ENCODE data around the gene ZNF362. TPM values are rescaled to one million over a fixed set of nuclear protein-coding genes. Genes with fewer than 3 reads are reported as not detected.

Gene ZNF362
- total and polyA plus RNA-seq, 2 experiments from 2014 or later, result 11.0 to 12.9 TPM

DNA sequence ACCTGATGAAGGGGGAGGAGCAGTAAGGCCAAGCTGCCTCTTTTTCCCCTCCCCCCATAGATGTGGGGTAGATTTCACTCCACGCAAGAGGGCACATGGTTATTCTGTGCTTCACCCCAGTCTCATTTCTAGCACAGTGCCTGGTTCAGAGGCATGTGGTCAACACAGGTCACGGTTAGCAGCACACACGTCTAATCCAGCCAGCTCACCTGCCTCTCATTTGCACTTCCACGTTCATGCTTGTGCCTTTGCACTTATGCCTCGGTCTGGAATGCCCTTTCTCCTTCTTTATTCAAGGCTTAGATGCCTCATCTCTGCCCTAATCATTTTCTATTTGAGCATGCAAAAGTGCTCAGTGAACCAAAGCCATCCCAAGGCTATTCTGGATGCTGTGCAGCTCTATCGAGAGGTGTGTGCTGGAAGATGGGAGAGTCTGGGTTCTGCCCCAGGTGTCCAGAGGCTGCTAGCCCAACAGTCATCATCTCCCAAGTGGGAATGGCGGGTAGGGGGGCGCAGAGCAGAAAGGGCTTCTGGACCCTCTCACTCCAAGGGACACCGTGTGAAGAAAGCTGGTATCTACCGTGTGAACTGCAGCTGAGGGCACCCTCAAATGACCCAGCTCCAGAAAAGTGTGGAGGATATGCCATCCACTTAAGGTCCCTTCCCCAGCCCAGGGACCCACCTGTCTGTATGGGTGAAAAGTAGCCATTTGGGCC is 66.7 kb downstream of the ZNF362 start:
- ATAC-seq, result no peak
- Mint-ChIP-seq H3K4me1 (peaks cover 14% of the 10 kb centered on the region), H3K4me3 (no peak overlapping the region), H3K36me3 (ENCODE audit: low read depth) (no peaks in the 10 kb centered on the region), H3K27ac (no peak overlapping the region), H3K27me3 (ENCODE audit: insufficient read depth, low read depth, poor library complexity) (peaks cover 5% of the 10 kb centered on the region), H3K9me3 (no peaks in the 10 kb centered on the region)
- Histone ChIP-seq H3F3A (replicated peaks; ENCODE audit: low read depth) (no peaks in the 10 kb centered on the region), H3K4me3 (no peak overlapping the region), H3K4me1 (ENCODE audit: insufficient read depth) (no peaks in the 10 kb centered on the region), H3K36me3 (ENCODE audit: insufficient read depth) (no peaks in the 10 kb centered on the region), H3K9me2 (ENCODE audit: insufficient read depth) (no peaks in the 10 kb centered on the region), H3K27me3 (ENCODE audit: insufficient read depth) (no peaks in the 10 kb centered on the region), H2AFZ (no peak overlapping the region), H3K79me2 (replicated peaks; ENCODE audit: insufficient read depth) (no peaks in the 10 kb centered on the region), H3K27ac (ENCODE audit: low read depth) (no peak overlapping the region), H4K20me1 (replicated peaks; ENCODE audit: insufficient read depth) (no peaks in the 10 kb centered on the region; the same call in 1 of the 2 replicates), H3K4me2 (no peak overlapping the region)
- no peak for DNase-seq (ENCODE audit: low spot score)
- no peak for TF ChIP-seq POLR2AphosphoS5 (IDR thresholded peaks at IDR 0.05; ENCODE audit: low read depth)

DNA sequence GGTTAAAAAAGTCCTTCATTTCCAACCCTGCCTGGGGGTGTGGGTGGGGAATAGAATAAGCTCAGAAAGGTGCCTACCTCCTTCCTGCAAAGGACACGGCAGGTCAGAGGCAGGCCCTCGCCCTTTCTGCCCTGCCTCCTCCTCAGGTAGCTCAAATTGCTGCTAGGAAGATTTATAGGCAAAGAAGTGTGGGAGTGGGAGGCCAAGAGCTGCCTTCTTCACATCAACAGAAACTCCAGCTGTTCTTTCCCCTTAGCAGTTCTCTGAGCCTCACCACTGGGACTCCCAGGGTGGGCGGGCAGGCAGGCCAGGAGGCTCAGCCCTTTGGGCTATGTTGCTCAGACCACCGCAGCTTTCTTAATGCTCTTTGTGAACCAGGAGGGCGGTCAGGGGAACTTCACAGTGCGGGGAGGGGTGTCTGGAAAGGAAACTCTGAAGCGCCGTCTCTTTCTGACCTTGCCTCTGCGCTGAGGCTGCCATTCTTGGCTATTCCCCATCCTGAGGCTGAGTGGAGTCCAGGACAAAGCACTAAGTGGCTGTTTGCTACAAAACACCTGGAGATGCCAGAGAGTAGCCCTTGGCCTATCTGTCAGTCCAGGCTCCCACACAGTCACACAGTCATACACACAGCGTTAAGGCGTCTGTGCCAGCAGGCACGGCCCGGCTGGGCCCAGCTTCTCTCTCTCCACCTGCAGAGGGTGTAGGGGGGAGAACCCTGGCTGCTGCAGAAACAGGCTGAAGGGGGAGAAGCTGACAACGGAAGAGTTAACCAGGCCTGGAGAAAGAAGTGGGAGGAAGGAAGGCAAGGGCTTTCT is 67.6 kb downstream of the ZNF362 start:
- Mint-ChIP-seq H3K27ac (no peak overlapping the region), H3K4me1 (peaks cover 8% of the 10 kb centered on the region; the same call in 2 of the 3 replicates), H3K9me3 (no peaks in the 10 kb centered on the region), H3K27me3 (ENCODE audit: insufficient read depth, low read depth, poor library complexity) (peaks cover 5% of the 10 kb centered on the region), H3K4me3 (no peak overlapping the region), H3K36me3 (ENCODE audit: low read depth) (peaks cover 5% of the 10 kb centered on the region; the same call in 2 of the 3 replicates)
- H3K27ac ChIP-seq (ENCODE audit: low read depth), result no peak overlapping the region
- no peaks in the 10 kb centered on the region; the same call in 1 of the 2 replicates for H4K20me1 ChIP-seq (replicated peaks; ENCODE audit: insufficient read depth)
- H3K27me3 ChIP-seq (ENCODE audit: insufficient read depth), result no peaks in the 10 kb centered on the region
- DNase-seq (ENCODE audit: low spot score) (no peak), ATAC-seq (peak; percentile 53)
- no peaks in the 10 kb centered on the region for H3K4me1 ChIP-seq (ENCODE audit: insufficient read depth)
- H3K79me2 ChIP-seq (replicated peaks; ENCODE audit: insufficient read depth), result no peaks in the 10 kb centered on the region
- H2AFZ ChIP-seq, result no peak overlapping the region
- H3K4me2 ChIP-seq, result no peak overlapping the region
- TF ChIP-seq, protein P1, sequence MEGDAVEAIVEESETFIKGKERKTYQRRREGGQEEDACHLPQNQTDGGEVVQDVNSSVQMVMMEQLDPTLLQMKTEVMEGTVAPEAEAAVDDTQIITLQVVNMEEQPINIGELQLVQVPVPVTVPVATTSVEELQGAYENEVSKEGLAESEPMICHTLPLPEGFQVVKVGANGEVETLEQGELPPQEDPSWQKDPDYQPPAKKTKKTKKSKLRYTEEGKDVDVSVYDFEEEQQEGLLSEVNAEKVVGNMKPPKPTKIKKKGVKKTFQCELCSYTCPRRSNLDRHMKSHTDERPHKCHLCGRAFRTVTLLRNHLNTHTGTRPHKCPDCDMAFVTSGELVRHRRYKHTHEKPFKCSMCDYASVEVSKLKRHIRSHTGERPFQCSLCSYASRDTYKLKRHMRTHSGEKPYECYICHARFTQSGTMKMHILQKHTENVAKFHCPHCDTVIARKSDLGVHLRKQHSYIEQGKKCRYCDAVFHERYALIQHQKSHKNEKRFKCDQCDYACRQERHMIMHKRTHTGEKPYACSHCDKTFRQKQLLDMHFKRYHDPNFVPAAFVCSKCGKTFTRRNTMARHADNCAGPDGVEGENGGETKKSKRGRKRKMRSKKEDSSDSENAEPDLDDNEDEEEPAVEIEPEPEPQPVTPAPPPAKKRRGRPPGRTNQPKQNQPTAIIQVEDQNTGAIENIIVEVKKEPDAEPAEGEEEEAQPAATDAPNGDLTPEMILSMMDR (conservative IDR thresholded peaks at IDR 0.05; ENCODE audit: low read depth in 2 of 2), result peak in 1 of 2 experiments; percentile 21; a peak in 2 of 4 replicates
- no peak for TF ChIP-seq POLR2AphosphoS5 (IDR thresholded peaks at IDR 0.05; ENCODE audit: low read depth)
- no peaks in the 10 kb centered on the region for H3K36me3 ChIP-seq (ENCODE audit: insufficient read depth)
- H3F3A ChIP-seq (replicated peaks; ENCODE audit: low read depth), result no peaks in the 10 kb centered on the region
- H3K4me3 ChIP-seq, result no peak overlapping the region
- no peaks in the 10 kb centered on the region for H3K9me2 ChIP-seq (ENCODE audit: insufficient read depth)

DNA sequence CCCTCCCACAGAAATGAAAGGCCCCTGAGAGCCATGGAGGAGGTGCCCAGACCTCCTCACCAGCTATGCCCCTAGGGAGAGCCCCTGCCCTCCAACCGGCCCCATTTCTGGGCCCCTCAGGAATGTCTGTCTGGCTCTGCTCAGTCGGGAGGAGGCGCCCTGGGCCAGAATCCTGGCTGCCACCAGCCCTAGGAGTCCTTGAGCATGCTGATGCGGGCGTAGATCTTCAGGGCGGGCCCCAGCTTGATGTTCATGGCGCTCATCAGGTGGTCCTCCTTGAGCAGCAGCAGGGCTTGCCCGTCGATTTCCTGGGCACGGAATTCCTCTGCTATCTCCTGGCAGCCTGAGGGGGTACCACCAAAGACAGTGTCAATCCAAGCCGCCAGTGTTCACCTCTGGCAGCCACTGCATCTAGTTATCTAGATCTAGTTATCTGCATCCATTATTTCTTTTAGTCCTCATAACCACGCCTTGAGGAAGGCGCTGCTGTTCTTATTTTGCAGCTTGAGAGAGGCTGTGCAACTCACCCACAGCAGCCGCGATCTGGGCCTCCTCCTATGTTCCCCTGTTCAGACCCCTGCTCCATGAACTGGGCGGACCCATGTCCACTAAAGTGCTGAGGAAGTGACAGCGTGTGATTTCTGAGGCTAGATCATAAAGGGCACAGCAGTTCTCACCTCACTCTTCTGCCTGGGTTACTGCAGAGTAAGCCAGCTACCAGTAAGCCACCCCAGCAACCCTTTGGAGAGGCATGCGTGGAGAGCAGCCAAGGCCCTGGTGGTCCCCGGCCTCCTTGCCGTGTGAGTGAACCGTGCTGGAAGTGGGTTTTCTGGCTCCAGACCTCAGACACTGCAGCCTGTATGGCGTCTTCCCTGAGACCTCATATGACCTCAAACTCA is 68.6 kb downstream of the ZNF362 start:
- Histone ChIP-seq H3K4me1 (ENCODE audit: insufficient read depth) (no peaks in the 10 kb centered on the region), H3F3A (replicated peaks; ENCODE audit: low read depth) (no peaks in the 10 kb centered on the region), H3K9me2 (ENCODE audit: insufficient read depth) (no peaks in the 10 kb centered on the region), H3K4me2 (no peak overlapping the region), H3K79me2 (replicated peaks; ENCODE audit: insufficient read depth) (no peaks in the 10 kb centered on the region), H3K36me3 (ENCODE audit: insufficient read depth) (no peaks in the 10 kb centered on the region), H4K20me1 (replicated peaks; ENCODE audit: insufficient read depth) (no peaks in the 10 kb centered on the region; the same call in 1 of the 2 replicates), H2AFZ (no peak overlapping the region), H3K27ac (ENCODE audit: low read depth) (no peak overlapping the region), H3K27me3 (ENCODE audit: insufficient read depth) (no peaks in the 10 kb centered on the region), H3K4me3 (no peak overlapping the region)
- Mint-ChIP-seq H3K27me3 (ENCODE audit: insufficient read depth, low read depth, poor library complexity) (peaks cover 5% of the 10 kb centered on the region), H3K4me1 (peaks cover 5% of the 10 kb centered on the region; the same call in 2 of the 3 replicates), H3K36me3 (ENCODE audit: low read depth) (peaks cover 10% of the 10 kb centered on the region; the same call in 2 of the 3 replicates), H3K27ac (no peak overlapping the region), H3K9me3 (no peaks in the 10 kb centered on the region), H3K4me3 (no peak overlapping the region)
- DNase-seq (ENCODE audit: low spot score) (no peak), ATAC-seq (peak; percentile 57)
- no peak for TF ChIP-seq JUNB (IDR thresholded peaks at IDR 0.05; ENCODE audit: unreplicated experiment)
- TF ChIP-seq, protein P1 (conservative IDR thresholded peaks at IDR 0.05; ENCODE audit: low read depth in 2 of 2), result 0 out of 4 replicates have a peak, but pooled peaks of 1 of the 2 experiments have one; percentile 13
- TF ChIP-seq EZH2phosphoT487 (IDR thresholded peaks at IDR 0.05; ENCODE audit: unreplicated experiment), result no peak
